Epithelial cell of proximal tubule (primary cell): ENCODE results near the gene BAAT. TPM values are rescaled to one million over a fixed set of nuclear protein-coding genes. Genes with fewer than 3 reads are reported as not detected.

Source experiments
- DNase-seq: peaks from one replicate; pipeline ENCODE4 v3.0.0-alpha.2; 2011; ENCODE audit warnings: low read depth
- H3K4me3 ChIP-seq: 2 replicates; pipeline ENCODE4 v1.5.1; 2011; ENCODE audit warnings: low read depth, mild to moderate bottlenecking, low read length
- CTCF ChIP-seq: conservative IDR thresholded peaks from 2 replicates; pipeline ENCODE4 v1.5.1; 2012; ENCODE audit warnings: low read depth, mild to moderate bottlenecking, low read length
- total RNA-seq: library from RNA; depleted of rRNA; stranded (reverse); fragments of >200 nt; gene quantifications from 2 replicates; pipeline ENCODE4 v1.2.3, GENCODE V29; 2015

Gene BAAT
- total RNA-seq, 1 donor from 2014 or later: not detected

GRCh38 chr9:101398930-101399642, 14.3 kb upstream of the BAAT start:
- H3K4me3 ChIP-seq: peak overlapping the region; percentile 63
- no peak for DNase-seq
- no peak for TF ChIP-seq CTCF

- peak within 1 kb of the TSS; percentile 63 for H3K4me3 ChIP-seq
- peak; percentile 89 for DNase-seq
- TF ChIP-seq CTCF: no peak
Observed at GRCh38 chr9:101398068-101398929, 13.5 kb upstream of the BAAT start, which contains the start of the genes MRPL50 and ZNF189. MRPL50 (minus strand) TSS chr9:101398618; CDS start chr9:101398592, 26 bp downstream. ZNF189 (plus strand) TSS chr9:101398851; CDS start chr9:101399157, 306 bp downstream.

- no peak for DNase-seq
- TF ChIP-seq CTCF: no peak
Observed at GRCh38 chr9:101397746-101398067, 12.9 kb upstream of the BAAT start.

GRCh38 chr9:101394687-101395086, 9.9 kb upstream of the BAAT start:
- TF ChIP-seq CTCF: no peak
- no peak overlapping the region for H3K4me3 ChIP-seq
- DNase-seq: no peak

More at GRCh38 chr9:101397746-101398067, 12.9 kb upstream of the BAAT start:
- peak overlapping the region; percentile 63 for H3K4me3 ChIP-seq

- DNase-seq: no peak
- H3K4me3 ChIP-seq: no peak overlapping the region
- no peak for TF ChIP-seq CTCF
Observed at GRCh38 chr9:101393135-101393534, 8.3 kb upstream of the BAAT start.

- H3K4me3 ChIP-seq: no peak overlapping the region
- peak; percentile 58 for TF ChIP-seq CTCF
- DNase-seq: no peak
Observed at GRCh38 chr9:101388507-101388993, 3.7 kb upstream of the BAAT start.
